ENCODE measurements around the gene PLEKHG4B. TPM values are rescaled to one million over a fixed set of nuclear protein-coding genes. Genes with fewer than 3 reads are reported as not detected.

Gene PLEKHG4B
- total RNA-seq, 1 experiment from 2014 or later: 44.3 TPM

- H3K27me3 Mint-ChIP-seq (ENCODE audit: low read depth): peaks cover 9% of the 10 kb centered on the region
- no CpG with 5 or more reads among the region's 11 CpGs for WGBS (ENCODE audit: extremely low coverage, insufficient read length, low lambda C conversion rate)
Measured at GRCh38 chr5:189976-190365, 98.0 kb downstream of the PLEKHG4B start.

More at GRCh38 chr5:189976-190365, 98.0 kb downstream of the PLEKHG4B start:
- H3K27ac Mint-ChIP-seq: no peak overlapping the region
- Histone ChIP-seq H3K14ac (ENCODE audit: insufficient read depth, low read length) (no peak overlapping the region), H3K18ac (ENCODE audit: insufficient read length, low read depth, low read length) (no peak overlapping the region), H3K79me1 (ENCODE audit: insufficient read depth, low read depth, low read length, poor library complexity, severe bottlenecking) (no peaks in the 10 kb centered on the region), H3K27me3 (ENCODE audit: insufficient read depth, low read length) (no peaks in the 10 kb centered on the region), H4K5ac (ENCODE audit: insufficient read length, low read depth, low read length) (no peak overlapping the region), H3K4me2 (ENCODE audit: insufficient read depth, insufficient read length, low read length) (no peak overlapping the region), H4K8ac (replicated peaks; ENCODE audit: insufficient read length, low read depth, low read length) (no peak overlapping the region), H2BK5ac (ENCODE audit: insufficient read length, low read length) (no peak overlapping the region), H3K56ac (ENCODE audit: insufficient read length, low read depth, low read length) (no peak overlapping the region), H3K4ac (ENCODE audit: low read depth, low read length) (no peak overlapping the region), H3K23me2 (ENCODE audit: insufficient read length, low read depth, low read length, poor library complexity, severe bottlenecking) (no peaks in the 10 kb centered on the region), H3K9ac (ENCODE audit: extremely low read depth, insufficient read length, low read length) (no peak overlapping the region), H3K4me1 (ENCODE audit: insufficient read depth, low read length) (0 out of 2 replicates have a peak, but pooled peaks cover 3% of the 10 kb centered on the region), H2BK12ac (ENCODE audit: insufficient read length, low read depth, low read length) (no peak overlapping the region), H4K91ac (ENCODE audit: insufficient read length, low read depth, low read length) (no peak overlapping the region), H4K20me1 (ENCODE audit: control insufficient read depth, insufficient read depth, insufficient read length) (no peaks in the 10 kb centered on the region), H3K27ac (ENCODE audit: insufficient read length, low read depth, low read length) (no peak overlapping the region), H2AFZ (ENCODE audit: low read length) (no peak overlapping the region), H3K23ac (ENCODE audit: insufficient read length, low read depth, low read length) (no peak overlapping the region), H3K9me3 (ENCODE audit: control insufficient read depth, low read depth, low read length) (no peaks in the 10 kb centered on the region), H2BK20ac (ENCODE audit: low read depth, low read length, poor library complexity, severe bottlenecking) (no peak overlapping the region), H2BK15ac (ENCODE audit: low read depth, low read length) (no peak overlapping the region), H2AK5ac (ENCODE audit: insufficient read length, low read length) (no peak overlapping the region), H3T11ph (ENCODE audit: low read length) (no peak overlapping the region), H3K79me2 (ENCODE audit: insufficient read depth, low read length) (no peaks in the 10 kb centered on the region), H2BK120ac (ENCODE audit: low read depth, low read length, poor library complexity, severe bottlenecking) (no peak overlapping the region)
- DNase-seq: no peak
- TF ChIP-seq, protein P1, sequence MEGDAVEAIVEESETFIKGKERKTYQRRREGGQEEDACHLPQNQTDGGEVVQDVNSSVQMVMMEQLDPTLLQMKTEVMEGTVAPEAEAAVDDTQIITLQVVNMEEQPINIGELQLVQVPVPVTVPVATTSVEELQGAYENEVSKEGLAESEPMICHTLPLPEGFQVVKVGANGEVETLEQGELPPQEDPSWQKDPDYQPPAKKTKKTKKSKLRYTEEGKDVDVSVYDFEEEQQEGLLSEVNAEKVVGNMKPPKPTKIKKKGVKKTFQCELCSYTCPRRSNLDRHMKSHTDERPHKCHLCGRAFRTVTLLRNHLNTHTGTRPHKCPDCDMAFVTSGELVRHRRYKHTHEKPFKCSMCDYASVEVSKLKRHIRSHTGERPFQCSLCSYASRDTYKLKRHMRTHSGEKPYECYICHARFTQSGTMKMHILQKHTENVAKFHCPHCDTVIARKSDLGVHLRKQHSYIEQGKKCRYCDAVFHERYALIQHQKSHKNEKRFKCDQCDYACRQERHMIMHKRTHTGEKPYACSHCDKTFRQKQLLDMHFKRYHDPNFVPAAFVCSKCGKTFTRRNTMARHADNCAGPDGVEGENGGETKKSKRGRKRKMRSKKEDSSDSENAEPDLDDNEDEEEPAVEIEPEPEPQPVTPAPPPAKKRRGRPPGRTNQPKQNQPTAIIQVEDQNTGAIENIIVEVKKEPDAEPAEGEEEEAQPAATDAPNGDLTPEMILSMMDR (conservative IDR thresholded peaks at IDR 0.05): no peak
- H3K4me1 Mint-ChIP-seq: peaks cover 9 to 13% of the 10 kb centered on the region in 2 experiments
- H3K9me3 Mint-ChIP-seq: no peaks in the 10 kb centered on the region
- H3K36me3 Mint-ChIP-seq (ENCODE audit: insufficient read depth in 1 of 3, low read depth in 3 of 3): peaks cover 0 to 2% (median 2%) of the 10 kb centered on the region in 3 experiments; a peak in 3 of 7 replicates
- no peak overlapping the region for H3K4me3 Mint-ChIP-seq

Data from H9 (cell line).